ENCODE results near the gene THOC3. TPM values are rescaled to one million over a fixed set of nuclear protein-coding genes. Genes with fewer than 3 reads are reported as not detected.

THOC3 gene
- total RNA-seq, 1 experiment from 2014 or later = 83.7 TPM

Other genes with a start within 250 kb of the THOC3 start
- gene CPLX2, start 96.7 kb downstream of the THOC3 start, total RNA-seq (2021) = not detected in 2 replicates